Measurements from ENCODE around the gene PLK5.

- TF ChIP-seq CTCF (IDR thresholded peaks at IDR 0.05): no peak
- no peak for TF ChIP-seq POLR2A (IDR thresholded peaks at IDR 0.05)
Measured at GRCh38 chr19:1516395-1516753, 7.5 kb upstream of the PLK5 start.
